GM19043 (cell line): ENCODE results near the gene ITK.
"Not testable (repeated sequence)": the region's sequence is repeated elsewhere in the genome, so short reads cannot be mapped to it uniquely, and the experiment has no call there.

Experiments
- ATAC-seq: cut with Tn5 transposase; IDR thresholded peaks from one replicate; pipeline ENCODE4 v1.9.1; 2021; ENCODE audit warnings: low read depth; ENCODE audit not compliant: unreplicated experiment

The ITK gene

DNA sequence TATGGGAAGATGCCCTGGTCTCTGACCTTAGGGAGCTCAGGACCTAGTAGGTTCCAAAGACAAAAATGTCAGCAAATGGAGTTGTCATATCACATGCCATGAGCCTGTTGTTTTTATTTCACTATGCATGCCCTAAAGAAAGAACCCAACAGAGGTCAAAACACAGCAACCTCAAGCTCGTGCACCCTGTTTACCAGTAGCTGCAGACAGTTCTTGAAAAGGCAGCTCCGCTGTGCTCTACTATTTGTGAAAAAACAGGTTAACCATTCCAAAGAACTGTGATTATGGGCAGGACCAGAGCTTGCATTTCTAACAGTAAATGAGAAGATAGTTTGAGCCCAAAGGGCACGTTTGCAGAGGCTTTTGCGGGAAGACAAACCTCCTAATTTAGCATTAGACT is 22.8 kb downstream of the ITK start:
- ATAC-seq, result no peak

DNA sequence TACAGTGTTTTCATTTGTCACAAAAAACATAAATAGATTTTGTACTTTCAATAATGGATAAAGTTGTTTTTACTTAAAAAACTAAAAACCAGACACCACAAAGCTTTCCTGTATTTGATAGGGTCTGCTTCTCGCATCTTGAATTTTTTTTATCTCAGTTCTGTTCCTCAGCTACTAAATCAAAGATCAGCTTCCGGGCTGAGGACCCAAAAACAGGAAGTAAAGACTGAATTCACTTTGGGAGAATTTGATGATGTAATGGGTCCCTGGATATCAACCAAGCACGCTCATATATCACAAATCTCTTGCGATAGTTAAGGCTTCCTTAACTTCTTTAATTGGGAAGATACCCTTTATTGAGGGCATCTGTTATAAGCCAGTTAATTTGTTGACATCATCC is 24.1 kb downstream of the ITK start:
- no peak for ATAC-seq

DNA sequence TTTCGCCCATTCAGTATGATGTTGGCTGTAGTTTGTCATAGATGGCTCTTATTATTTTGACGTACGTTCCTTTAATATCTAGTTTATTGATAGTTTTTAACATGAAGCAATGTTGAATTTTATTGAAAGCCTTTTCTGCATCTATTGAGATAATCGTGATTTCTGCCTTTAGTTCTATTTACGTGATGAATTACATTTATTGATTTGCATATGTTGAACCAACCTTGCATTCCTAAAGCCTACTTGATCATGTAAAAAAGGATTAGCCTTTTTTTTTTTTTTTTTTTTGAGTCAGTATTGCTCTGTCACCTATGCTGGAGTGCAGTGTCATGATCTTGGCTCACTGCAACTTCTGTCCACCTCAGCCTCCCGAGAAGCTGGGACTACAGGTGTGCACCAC is 25.1 kb downstream of the ITK start:
- ATAC-seq, result no peak

DNA sequence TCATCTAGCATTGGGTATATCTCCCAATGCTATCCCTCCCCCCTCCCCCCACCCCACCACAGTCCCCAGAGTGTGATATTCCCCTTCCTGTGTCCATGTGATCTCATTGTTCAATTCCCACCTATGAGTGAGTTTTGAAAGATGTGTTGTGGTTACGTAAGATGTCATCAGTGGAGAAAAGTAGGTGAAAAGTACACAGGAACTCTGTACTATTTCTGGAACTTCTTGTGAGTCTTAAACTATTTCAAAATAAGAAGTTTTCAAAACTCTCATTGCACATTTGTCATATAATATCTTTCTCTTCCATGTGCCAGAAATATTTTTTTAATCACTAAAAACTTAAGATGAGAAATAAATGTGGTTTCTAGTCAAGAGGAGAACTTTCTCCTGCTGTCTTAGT is 30.0 kb downstream of the ITK start:
- not testable (repeated sequence) for ATAC-seq

DNA sequence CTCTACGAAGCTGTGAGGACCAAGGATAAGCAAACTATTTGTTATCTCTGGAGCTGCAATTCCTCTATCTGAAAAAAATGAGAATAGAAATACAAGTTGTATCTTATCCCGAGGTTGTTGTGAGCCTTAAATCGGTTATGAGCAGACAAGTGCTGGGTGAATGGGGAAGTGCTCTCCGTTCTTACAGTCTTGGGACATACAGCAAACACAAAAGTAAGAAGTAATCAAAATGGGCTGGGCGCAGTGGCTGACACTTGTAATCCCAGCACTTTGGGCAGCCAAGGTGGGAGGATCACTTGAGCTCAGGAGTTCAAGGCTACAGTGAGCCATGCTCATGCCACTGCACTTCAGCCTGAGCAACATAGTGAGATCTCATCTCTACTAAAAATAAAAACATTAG is 31.7 kb downstream of the ITK start:
- ATAC-seq, result no peak

DNA sequence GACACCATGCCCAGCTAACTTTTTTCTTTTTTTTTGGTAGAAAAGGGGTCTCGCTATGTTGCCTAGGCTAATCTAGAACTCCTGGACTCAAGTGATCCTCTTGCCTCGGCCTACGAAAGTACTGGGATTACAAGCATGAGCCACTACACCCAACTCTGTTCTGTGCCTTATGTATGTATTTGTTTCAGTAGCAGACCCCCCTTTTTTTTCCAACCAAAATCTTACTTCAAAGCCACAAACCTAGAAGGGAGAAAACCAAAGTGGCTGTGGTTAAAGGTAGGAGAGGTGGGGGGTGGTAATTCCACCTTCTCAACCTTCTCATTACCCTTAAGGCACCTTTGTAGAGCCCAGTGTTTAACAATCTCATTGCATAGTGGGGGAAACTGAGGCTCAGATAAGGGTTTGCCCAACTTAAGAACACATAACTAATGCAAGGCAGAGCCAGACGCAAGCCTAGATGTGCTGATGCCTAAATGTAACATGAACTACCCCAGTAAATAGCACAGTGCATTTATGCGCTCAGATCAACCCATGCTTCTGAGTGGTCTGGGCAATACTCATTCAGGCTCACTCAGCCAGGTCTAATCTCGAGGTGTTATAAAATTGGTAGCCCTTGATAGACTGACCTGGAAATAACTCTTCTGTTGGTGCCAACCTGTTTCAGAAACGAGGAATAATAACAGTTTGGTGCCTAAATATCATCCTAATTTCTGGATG is 33.0 kb downstream of the ITK start:
- ATAC-seq, result no peak

DNA sequence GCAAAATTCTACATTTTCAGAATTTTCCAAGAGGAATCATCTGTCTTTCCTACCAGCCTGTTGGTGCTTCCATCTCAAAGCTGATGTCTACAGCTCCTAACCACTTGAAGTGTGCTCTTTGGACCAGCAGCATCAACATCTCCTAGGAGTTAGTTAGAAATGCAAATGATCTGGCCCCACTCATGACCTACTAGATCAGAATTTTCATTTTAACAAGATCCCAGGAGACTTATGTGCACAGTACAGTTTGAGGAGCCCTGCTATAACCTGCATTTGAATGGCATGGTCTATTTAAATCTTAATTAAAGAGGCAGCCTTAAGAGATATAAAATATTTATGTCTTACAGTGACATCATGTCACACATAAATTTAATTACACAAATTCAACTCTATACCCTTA is 33.8 kb downstream of the ITK start:
- no peak for ATAC-seq

DNA sequence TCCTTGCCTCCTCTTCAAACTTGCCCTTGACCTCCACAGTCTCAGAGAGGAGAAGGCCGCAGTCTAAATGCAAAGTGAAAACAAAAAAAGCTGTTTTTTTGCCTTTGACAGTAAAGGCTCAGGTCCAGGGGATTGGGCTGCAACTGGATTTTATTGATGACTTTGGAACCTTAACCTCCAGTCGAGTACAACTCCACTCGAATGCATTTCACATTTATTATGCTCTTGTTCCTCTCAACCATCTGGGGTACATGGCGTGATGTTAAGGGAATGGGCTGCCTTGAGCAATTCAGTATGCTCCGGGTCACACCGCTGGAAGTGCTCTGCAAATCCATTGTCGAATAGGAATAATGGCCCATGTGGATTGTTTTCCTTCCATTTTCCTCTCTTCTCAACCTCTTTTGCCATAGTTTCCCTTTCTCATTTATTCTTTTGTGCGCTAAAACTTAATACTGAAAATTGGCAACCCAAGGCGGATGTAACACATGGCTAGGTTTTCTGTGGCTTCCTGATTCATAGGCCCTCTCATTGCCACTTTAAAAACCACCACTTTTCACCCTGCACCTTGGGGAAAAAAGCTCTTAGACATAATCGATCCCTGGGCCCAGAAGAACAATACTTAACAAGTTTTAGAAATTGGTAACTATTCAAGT is 34.3 kb downstream of the ITK start:
- ATAC-seq, result peak; percentile 46

DNA sequence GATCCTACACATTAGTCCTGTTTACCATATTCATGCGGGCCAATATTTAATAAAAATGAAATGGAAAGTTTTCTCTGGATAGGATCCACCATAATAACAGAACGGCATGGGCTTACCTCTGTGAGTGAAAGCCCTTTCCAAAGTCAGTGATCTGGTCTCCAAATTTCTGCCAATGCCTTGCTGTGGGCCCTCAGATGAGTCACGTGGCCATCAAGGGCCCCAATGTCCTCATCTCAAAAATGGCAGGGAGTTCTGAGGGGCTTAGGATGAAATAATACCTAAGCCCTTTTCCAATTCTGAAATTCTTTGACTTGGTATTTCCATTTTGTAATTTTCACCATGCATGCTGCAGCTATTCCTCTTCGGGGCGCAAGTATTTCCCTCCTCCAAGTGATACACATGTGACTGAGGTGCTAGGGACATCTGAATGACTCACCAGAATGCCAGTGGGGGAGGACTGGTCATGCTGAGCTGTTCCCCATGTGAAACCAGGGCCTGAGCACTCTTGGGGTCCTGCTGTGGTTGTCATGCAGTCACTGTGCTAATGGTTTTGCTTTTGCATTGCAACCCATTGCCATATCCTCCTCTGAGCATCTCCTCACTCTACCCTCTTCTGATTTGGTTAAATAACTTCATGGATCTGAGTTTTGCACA is 35.0 kb downstream of the ITK start:
- ATAC-seq, result no peak

DNA sequence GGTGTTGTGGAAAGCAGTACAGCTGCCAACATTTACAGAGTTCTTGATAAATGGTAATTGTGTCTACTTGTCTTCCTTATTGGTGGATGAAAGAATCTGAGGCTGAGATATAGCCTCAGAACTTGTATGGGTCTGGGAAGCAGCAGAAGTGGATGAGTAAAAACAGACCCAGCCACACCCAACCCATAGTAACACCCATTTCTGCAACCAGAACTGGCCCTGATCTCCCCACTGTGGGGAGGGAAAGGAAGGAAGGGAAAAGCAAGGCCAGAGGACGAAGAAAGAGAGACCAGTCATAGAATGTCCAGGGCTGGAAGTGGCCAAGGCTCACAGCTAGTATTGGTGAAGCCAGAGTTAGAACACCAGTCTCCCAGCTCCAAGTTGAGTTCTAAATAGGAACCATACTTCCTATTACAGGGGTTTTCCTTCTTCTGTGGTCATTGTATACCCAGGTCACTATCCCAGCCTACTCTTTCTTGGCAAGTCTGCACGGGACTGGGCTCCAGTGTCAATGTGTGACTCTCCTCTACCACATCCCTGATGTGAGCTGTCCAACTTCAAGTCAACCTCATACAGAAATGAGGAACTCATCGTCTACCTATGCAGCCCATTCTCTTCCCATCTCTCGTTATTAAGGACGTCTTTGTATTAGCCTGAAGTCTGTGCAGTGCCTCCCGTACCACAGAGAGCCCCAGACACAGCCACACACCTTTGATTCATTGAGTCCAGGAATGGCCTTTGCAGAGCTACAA is 35.9 kb downstream of the ITK start:
- ATAC-seq, result no peak

DNA sequence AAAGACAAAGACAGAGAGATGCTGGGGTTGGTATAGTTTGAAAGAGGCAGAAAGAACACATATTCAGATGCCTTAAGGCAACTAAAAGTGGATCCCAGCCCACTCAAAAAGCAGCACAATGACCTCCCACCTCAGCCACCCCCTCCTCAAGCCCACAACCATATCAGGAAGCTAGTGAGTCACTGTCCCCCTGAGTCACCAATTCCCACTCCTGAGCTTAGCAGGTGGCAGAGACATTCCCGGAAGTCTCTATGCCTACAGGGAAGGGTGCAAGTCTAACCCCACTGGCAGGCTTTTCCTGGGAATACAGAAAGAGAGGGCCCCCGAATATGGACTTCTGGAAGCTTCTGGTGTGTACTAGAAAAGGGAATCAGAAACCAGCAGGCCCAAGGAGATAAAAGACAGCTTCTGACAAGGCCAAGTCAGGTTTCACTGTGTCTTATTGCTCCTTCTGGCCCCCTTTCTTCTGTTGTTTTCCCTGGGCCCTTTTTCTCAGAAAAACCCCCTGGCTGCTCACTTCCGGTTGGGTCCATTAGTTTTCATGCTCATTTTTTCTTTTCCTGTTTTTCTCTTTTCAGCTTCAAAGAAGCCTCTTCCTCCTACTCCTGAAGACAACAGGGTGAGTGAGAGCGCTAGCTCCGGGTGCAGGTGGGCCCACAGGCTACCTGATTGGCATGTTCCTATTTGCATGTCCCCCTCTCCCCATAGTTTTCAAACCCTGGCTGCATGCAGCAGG is 36.8 kb downstream of the ITK start:
- no peak for ATAC-seq

DNA sequence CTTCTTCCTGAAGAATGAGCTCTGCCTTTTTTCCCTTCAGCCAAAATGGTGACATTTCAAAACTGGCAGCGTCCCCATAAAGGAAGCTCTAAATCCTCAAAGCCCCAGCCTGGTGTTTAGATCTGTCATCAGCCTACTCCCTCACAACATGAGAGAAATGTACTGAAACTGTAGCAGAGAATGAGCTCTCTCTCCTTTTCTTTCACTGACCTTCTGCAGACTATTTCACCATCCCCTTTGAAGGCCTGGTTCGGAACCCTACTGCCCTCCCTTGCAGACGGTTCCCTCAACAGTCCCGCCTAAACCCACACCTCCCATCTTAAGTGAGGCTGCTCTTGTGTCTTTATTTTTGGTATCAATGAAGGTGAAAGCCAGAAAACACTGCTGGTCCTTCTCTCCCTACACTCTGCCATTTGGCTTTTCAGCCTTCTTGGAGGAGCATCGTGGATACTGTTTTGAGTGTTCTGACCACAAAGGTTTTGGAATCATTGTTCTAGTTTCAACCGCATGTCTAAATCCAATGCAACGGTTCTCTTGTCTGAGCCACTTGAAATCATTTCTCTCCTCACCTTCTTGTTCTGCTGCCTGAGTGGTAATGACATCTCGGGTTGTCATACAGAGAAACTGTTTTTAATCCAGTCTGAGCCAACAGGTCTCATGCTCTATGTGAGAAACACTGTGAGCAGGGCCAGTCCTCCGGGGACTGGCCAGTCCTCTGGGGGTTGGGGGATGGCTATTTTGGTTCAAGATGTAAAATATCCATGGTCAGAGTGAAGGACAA is 39.0 kb downstream of the ITK start:
- ATAC-seq, result peak; percentile 47

DNA sequence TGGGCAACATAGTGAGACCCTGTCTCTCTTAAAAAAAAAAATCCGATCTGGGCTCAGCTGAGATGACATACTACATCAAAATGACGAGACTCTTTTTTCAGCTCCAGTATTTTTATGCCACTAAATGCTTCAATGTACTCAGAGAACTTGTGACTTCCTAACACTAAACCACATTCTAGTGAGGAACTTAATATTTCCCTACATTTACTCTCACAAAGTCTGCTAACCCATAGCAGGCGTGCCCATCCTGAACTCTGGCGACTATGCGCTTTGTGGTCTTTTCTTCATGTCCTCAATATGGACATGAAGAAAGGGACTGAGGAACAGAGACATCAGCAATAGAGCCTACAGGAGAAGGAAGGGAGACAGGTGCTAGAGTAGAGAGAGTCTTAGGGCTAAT is 41.3 kb downstream of the ITK start:
- ATAC-seq, result no peak

DNA sequence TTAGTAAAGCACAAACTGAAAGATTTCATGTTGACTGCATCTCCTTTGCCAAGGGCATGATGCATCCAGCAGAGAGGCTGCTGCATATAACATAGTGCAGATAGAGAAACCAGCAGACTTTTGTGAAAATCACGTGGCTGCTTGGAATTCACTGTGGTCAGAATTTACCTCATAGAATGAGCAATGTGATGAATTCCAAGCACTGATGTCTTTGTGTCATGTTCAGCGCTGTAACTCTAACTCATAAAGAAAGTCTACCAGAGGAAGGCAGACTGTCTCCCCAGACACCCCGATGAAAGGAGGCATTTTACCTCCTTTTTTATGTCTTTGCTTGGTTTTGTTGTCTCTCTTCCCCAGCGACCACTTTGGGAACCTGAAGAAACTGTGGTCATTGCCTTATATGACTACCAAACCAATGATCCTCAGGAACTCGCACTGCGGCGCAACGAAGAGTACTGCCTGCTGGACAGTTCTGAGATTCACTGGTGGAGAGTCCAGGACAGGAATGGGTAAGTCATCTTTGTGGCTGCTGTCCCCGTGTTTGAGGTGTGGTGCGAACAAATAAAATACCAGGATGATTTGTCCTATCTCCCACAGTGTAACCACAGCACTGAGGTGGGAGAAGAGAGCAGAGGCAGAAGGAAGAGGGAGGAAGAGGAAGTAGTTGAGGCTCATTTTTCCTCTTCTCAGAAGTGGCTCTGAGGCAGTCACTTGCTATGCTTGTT is 42.0 kb downstream of the ITK start:
- no peak for ATAC-seq

DNA sequence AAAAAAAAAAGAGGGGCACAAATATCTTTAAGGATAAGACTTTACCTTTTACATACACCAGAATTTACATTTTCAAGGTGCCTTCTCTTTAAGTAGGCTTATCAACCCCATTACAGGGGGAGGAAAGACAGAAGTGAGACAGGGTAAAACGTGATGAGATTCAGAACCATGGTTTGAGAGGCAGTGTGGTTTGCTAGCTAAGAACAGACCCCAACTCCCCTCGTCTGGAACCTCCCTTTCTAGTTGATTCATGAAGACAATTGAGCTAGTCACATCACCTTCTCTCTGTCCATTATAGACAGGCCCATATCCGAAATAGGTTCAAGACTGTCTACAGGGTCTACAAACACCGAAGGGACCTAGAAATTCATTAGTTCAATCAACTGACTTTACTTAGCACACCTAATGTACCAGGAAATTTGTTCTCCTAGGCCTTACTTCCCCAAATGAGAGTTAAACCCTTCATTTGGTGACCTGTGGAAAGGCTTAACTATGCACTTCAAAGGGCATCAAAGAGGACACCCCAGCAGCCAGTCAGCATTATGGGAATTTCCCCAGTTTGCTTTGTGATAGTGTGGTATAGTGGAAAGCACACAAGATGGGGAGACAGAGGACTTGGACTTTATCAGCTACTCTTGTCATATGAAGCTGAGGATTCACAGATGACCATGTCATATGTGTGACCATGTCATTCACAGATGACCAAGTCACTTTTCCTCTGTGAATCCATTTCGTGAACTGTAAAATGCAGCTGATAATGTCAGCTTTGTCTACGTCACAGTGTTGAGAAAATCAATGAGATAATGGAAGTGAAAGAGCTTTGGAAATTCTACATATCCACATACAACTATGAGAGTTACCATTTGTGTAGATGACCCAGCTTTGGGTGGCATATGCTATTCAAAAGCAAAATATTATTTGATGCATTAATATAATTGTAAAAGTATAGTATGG is 45.1 kb downstream of the ITK start:
- ATAC-seq, result no peak

DNA sequence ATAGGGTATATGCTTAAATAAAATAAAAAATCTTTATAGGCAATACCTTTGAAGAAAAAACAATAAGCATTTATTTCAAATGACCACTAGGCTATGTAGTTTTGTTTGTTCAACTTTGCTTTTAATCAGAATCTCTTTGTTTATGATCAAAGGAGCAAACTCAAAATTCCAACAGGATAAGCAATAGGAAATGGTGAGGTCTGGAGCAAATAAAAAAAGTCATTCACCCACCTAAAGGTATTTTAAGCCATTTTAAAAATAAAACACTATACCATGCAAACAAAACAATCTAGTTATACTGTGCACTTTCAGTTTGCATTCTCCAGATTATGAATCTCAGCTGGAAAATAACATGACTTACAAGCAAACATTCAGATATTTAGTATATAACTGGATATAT is 50.0 kb downstream of the ITK start:
- no peak for ATAC-seq

DNA sequence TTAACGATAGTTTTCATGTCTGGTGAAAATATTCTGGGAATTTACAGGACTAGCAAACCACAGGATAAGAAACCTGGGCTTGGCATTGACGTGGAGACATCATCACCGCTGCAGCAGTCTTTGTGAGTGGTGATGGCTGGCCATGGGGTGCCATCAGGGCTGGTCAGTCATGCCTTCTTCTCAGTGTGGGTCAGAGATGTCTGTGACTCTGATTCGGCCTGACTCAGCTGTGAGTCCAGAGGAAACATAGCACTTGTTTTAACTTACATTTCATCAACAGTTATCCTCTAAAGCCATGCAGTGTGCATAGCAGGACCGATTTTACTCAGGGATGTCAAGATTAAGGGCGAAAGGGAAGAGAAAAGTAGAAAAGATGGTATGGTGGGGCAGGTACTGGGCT is 52.1 kb downstream of the ITK start:
- no peak for ATAC-seq

DNA sequence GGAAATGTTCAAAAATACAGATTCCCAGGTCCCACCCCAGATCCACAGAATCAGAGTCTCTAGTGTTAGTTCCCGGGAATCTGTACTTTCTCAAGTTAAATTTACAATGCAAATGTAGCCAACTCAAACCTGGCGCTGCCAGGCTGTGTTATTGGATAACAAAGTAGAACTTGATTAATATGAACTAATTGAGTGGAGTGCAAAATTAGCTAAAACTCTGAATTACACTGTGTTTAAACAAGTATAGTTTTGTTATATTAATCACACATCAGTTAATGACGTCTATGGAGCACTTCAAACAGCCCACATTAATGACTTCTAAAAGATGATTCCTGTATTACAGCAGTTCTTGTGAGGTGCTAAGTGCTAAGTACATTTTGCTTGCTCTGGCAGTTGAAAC is 52.9 kb downstream of the ITK start:
- ATAC-seq, result no peak
